Measurements from ENCODE around the gene EHD2.
"Not testable (repeated sequence)": the region's sequence is repeated elsewhere in the genome, so short reads cannot be mapped to it uniquely, and the experiment has no call there.

EHD2 gene

DNA sequence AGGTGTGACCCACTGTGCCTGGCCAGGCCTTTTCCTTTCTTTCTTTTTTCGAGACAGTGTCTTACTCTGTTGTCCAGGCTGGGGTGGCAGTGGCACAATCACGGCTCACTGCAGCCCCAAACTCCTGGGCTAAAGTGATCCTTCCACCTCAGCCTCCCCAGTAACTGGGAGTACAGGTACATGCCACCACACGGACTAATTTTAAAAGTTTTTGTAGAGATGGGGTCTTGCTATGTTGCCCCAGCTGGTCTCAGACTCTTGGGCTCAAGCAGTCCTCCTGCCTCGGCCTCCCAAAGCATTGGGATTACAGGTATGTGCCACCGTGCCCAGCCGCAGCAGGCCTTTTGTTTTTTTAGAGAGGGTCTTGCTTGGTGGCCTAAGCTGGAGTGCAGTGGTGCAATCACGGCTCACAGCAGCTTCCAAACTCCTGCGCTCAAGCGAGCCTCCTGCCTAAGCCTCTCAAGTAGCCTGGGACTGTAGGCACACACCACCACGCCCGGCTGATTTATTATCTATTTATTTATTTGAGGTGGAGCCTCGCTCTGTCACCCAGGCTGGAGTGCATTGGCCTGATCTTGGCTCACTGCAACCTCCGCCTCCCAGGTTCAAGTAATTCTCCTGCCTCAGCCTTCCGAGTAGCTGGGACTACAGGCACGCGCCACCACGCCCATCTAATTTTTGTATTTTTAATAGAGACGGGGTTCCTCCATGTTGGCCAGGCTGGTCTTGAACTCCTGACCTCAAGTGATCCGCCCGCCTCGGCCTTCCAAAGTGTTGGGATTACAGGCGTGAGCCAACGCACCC, 64.2 kb downstream of the EHD2 start:
- H3K9me3 Mint-ChIP-seq, DNase-seq, H3K27me3 Mint-ChIP-seq, ATAC-seq: not testable (repeated sequence)
- peak overlapping the region; percentile 86 for H3K4me3 Mint-ChIP-seq
- H3K4me1 Mint-ChIP-seq: peaks cover 17% of the 10 kb centered on the region
- peak overlapping the region; percentile 88 for H3K27ac Mint-ChIP-seq
- peaks cover 18% of the 10 kb centered on the region for H3K36me3 Mint-ChIP-seq (ENCODE audit: low read depth)

DNA sequence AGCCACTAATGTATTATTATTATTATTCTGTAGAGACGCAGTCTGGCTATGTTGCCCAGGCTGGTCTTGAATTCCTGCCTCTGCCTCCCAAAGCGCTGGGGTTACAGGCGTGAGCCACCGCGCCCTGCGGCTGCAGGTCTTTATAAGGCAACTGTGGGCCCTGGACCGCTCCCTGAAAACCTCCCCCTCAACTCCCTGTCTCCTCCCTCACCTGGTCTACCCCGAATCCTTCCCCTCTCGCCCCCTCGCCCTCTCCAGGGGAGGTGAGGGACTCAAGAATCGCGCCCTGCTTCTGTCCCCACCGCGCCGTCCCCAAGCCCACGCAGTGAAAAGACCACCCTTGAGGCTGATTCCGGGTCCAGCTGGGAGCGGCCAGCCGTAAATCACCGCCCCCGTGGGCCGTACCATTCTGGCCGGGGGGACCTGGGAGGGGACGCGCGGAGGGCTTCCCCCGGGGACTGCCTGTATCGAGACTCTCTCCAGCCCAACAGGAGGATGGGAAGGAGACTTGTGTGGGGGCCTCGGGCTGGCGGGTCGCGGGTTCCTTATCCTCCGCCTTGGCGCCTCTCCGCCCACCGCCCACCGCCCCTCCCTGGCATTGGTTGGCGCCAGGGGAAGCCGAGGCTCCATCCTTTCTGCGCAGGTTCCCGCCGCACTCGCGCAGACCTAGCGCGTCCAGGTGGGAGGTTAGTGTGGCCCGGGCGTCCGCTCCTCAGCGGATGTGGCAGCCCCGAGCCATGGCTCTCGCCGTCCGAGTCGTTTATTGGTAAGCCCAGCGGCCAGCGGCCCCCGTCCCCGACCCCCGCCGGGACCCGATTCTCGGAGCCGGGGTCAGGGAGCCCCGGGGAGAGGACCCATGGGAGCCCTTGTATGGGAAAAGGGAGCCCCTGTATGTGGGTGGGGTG, 65.1 kb downstream of the EHD2 start, which contains the start of gene SELENOW:
SELENOW (plus strand) TSS at position 655 of the 905 bp plus-strand sequence; CDS start at position 738, 83 bp downstream.
- Mint-ChIP-seq H3K9me3 (no peaks in the 10 kb centered on the region), H3K27ac (peak within 1 kb of the TSS; percentile 88), H3K36me3 (ENCODE audit: low read depth) (peaks cover 20% of the 10 kb centered on the region), H3K4me3 (peak within 1 kb of the TSS; percentile 86), H3K27me3 (no peaks in the 10 kb centered on the region), H3K4me1 (peaks cover 17% of the 10 kb centered on the region)
- DNase-seq (peak; percentile 83), ATAC-seq (peak; percentile 94)

DNA sequence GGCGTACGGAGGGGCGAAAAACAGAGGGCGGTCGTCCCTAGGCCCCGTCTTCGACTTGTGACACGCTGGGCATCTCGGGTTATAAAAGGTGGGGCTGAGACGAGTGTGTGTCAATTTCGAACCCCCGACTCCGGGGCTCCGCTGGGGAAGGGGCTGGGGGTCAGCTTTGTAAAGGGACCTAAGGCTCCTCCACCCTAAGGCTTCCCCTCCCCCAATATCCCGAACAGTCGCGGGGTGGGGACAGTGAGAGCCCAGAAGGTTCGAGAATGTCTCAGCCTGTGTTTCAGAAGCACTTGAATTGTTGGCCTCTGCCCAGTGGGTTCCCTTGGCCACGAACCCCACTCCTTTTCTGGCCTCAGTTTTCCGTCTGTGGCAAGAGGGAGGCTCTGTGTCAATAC, 65.7 kb downstream of the EHD2 start:
- H3K27me3 Mint-ChIP-seq: no peaks in the 10 kb centered on the region
- peak; percentile 19 for DNase-seq
- ATAC-seq: no peak
- H3K4me3 Mint-ChIP-seq: peak overlapping the region; percentile 86
- H3K4me1 Mint-ChIP-seq: peaks cover 17% of the 10 kb centered on the region
- H3K9me3 Mint-ChIP-seq: no peaks in the 10 kb centered on the region
- H3K36me3 Mint-ChIP-seq (ENCODE audit: low read depth): peaks cover 24% of the 10 kb centered on the region
- peak overlapping the region; percentile 88 for H3K27ac Mint-ChIP-seq

DNA sequence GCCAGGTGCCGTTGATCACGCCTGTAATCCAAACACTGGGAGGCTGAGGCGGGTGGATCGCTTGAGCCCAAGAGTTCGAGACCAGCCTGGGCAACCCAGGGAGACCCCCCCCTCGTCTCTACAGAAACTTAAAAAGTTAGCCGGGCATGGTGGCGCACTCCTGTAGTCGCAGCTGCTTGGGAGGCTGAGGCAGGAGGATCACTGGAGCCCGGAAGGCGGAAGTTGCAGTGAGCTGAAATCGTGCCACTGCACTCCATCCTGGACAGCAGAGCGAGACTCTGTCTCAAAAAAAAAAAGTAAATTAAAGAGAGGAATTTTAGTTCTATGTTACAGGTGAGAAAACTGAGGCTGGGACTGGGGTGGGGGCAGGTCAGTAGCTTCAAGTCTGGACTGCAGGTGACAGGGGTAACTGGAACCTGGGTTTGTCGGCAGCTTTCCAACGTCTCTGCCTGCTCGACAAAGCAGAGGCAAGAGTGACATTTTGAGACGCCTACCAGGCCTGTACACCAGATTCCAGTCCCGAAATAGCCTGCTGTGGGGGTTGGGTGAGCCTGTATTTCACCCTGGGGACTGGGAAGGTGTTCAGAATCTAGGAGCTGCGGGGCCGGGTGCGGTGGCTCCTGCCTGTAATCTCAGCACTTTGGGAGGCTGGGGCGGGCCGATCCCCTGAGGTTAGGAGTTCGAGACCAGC, 66.4 kb downstream of the EHD2 start:
- Mint-ChIP-seq H3K4me1 (peaks cover 17% of the 10 kb centered on the region), H3K9me3 (no peaks in the 10 kb centered on the region), H3K27me3 (no peaks in the 10 kb centered on the region), H3K36me3 (ENCODE audit: low read depth) (peaks cover 30% of the 10 kb centered on the region), H3K27ac (peak overlapping the region; percentile 88), H3K4me3 (peak overlapping the region; percentile 86)
- no peak for DNase-seq
- no peak for ATAC-seq

DNA sequence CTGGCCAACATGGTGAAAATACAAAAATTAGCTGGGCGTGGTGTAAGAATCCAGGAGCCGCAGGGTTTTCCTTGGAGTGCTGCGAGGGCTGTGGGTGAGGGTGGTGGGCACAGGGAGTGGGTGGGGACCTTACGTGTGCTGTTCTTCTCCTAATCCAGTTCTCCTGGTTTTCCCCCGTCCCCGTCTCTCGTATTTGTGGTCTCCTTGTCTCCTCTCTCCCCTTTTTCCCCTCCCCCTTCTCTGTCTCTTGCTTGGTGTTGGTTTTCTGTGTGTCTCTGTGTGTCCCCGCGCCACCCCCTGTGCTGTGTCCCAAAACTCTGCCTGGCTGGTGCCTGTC, 67.0 kb downstream of the EHD2 start:
- Mint-ChIP-seq H3K9me3 (no peaks in the 10 kb centered on the region), H3K36me3 (ENCODE audit: low read depth) (peaks cover 30% of the 10 kb centered on the region), H3K27me3 (no peaks in the 10 kb centered on the region), H3K27ac (peak overlapping the region; percentile 34), H3K4me1 (peaks cover 17% of the 10 kb centered on the region), H3K4me3 (peak overlapping the region; percentile 86)
- DNase-seq (no peak), ATAC-seq (no peak)

DNA sequence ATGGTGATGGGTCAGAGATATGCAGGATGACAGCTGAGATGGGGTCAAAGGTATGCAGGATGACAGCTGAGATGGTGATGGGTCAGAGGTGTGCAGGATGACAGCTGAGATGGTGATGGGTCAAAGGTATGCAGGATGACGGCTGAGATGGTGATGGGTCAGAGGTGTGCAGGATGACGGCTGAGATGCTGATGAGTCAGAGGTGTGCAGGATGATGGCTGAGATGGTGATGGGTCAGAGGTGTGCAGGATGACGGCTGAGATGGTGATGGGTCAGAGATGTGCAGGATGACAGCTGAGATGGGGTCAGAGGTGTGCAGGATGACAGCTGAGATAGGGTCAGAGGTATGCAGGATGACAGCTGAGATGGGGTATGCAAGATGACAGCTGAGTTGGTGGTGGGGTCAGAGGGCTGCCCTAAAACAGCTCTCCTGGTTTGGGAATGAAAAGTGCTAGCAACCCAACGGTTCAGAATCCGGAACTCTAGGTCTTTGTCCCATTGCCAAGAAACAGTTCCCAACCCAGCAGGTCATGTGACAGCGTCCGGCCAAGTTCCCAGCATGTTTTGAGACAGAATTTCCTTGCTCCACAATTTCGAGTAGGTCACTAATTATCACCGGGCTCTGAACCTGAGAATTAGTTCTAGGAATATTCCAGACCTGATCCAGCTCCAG, 68.5 kb downstream of the EHD2 start:
- Mint-ChIP-seq H3K9me3 (no peaks in the 10 kb centered on the region), H3K4me3 (no peak overlapping the region), H3K4me1 (peaks cover 17% of the 10 kb centered on the region)

DNA sequence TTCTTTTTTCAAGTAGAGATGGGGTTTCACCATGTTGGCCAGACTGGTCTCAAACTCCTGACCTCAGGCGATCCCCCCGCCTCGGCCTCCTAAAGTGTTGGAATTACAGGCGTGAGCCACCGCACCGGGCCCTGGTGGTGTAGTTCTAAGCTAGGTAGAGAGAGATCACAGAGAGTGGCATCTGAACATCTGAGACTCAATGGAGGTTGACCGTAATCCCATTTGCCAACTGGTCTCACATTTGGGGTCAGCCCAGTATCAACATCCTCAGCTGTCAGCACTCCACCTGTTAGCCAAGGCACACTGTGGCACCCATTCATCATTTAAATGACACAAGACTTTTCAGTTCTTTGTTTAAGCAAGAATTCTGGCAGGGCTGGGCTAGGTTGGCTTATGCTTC, 73.3 kb downstream of the EHD2 start:
- Mint-ChIP-seq H3K4me1 (peaks cover 5% of the 10 kb centered on the region), H3K36me3 (ENCODE audit: low read depth) (peaks cover 21% of the 10 kb centered on the region), H3K9me3 (no peaks in the 10 kb centered on the region), H3K27ac (no peak overlapping the region), H3K4me3 (no peak overlapping the region), H3K27me3 (peaks cover 4% of the 10 kb centered on the region)
- ATAC-seq (no peak), DNase-seq (no peak)

More for the DNA sequence above, 68.5 kb downstream of the EHD2 start:
- Mint-ChIP-seq H3K27ac (peak overlapping the region; percentile 28), H3K27me3 (no peaks in the 10 kb centered on the region), H3K36me3 (ENCODE audit: low read depth) (peaks cover 30% of the 10 kb centered on the region)
- DNase-seq (no peak), ATAC-seq (no peak)

DNA sequence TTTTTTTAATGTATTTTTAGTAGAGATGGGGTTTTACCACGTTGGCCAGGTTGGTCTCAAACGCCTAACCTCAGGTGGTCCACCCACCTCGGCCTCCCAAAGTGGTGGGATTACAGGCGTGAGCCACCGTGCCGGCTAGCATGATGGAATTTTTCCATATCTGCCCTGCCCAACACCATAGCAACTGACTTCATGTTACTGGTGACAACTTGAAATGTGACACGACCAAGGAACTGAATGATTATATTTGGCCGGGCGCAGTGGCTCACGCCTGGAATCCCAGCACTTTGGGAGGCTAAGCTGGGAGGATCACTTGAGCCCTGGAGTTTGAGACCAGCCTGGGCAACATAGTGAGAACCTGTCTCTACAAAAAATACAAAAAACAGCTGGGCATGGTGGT, 74.1 kb downstream of the EHD2 start:
- not testable (repeated sequence) for H3K4me3 Mint-ChIP-seq, DNase-seq

DNA sequence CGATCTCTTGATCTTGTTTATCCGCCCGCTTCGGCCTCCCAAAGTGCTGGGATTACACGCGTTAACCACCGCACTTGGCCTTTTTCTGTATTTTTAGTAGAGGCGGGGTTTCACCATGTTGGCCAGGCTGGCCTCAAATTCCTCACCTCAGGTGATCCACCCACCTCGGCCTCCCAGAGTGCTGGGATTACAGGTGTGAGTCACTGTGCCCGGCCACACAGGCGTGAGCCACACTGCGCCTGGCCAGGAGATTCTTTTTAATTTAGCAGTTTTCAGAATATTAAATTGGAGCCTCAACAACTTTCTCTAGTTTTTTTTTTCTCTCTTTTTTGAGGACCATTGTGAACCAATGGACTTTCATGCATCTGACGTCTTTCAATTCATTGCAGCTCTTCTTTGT, 76.6 kb downstream of the EHD2 start:
- DNase-seq; ATAC-seq; H3K4me1 Mint-ChIP-seq; H3K27me3 Mint-ChIP-seq; H3K4me3 Mint-ChIP-seq; H3K27ac Mint-ChIP-seq; H3K9me3 Mint-ChIP-seq; H3K36me3 Mint-ChIP-seq (ENCODE audit: low read depth): not testable (repeated sequence)

More for the DNA sequence above, 74.1 kb downstream of the EHD2 start:
- H3K9me3 Mint-ChIP-seq, H3K27ac Mint-ChIP-seq, H3K27me3 Mint-ChIP-seq, H3K4me1 Mint-ChIP-seq, ATAC-seq: not testable (repeated sequence)
- peaks cover 13% of the 10 kb centered on the region for H3K36me3 Mint-ChIP-seq (ENCODE audit: low read depth)

DNA sequence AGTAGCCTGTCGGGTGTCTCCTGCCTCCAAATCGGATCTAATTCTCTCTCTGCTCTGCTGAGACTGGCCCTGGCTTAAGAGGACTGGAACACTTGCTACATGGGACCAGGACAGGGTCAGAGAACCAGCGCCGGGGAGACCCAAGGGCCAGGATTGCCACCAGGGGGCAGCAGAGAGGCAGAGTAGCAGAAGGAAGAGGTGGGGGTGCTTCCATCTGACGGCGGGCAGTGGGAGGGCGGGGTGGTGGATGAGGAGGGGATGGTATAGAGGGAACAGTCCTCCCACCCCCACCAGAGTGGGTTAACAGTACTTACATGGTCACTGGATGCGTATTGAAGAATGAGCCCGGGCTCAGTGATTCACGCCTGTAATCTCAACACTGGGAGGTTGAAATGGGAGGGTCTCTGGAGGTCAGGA, 77.2 kb downstream of the EHD2 start:
- Mint-ChIP-seq H3K36me3 (ENCODE audit: low read depth) (no peaks in the 10 kb centered on the region), H3K27ac (no peak overlapping the region), H3K4me3 (no peak overlapping the region), H3K4me1 (peaks cover 5% of the 10 kb centered on the region), H3K9me3 (peaks cover 6% of the 10 kb centered on the region), H3K27me3 (peaks cover 5% of the 10 kb centered on the region)
- DNase-seq (peak; percentile 92), ATAC-seq (peak; percentile 61)

DNA sequence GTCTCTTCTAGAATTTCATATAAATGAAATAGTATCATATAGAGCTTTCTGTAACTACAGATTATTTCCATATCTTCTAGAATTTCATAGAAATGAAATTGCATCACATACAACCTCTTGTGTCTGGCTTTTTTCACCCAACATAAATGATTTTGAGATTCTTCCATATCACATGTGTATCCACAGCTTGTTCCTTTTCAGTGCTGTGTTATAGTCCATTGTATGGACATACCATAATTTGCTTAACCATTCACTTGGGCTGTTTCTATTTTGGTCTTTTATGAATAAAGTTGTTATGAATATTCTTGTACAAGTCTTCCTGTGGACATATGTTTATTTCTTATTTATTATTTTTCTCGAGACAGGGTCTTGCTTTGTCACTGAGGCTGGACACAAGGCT, 79.4 kb downstream of the EHD2 start:
- no peak for ATAC-seq
- Mint-ChIP-seq H3K4me3 (no peak overlapping the region), H3K36me3 (ENCODE audit: low read depth) (no peaks in the 10 kb centered on the region), H3K9me3 (peaks cover 6% of the 10 kb centered on the region), H3K27ac (no peak overlapping the region), H3K4me1 (peaks cover 5% of the 10 kb centered on the region), H3K27me3 (peaks cover 7% of the 10 kb centered on the region)
- DNase-seq: no peak

Measured in activated naive CD8-positive, alpha-beta T cell treated with anti-CD3 and anti-CD28 coated beads, Interleukin-2, amount 50 U/mL, for 24 hours (primary cell).